HEK293 (cell line): ENCODE results near the gene ZNF562.

Experiments
- CTCF ChIP-seq: fragments of 450-650 bp; formaldehyde crosslinking; IDR thresholded peaks from 2 replicates; pipeline ENCODE4 v1.5.1; 2016; ENCODE audit warnings: missing biosample characterization, missing genetic modification characterization
- TRIM28 ChIP-seq: IDR thresholded peaks from 2 replicates; pipeline ENCODE4 v1.6.1; 2011; ENCODE audit warnings: low read length, control low read depth, borderline replicate concordance

GRCh38 chr19:9610484-9611113, 64.3 kb downstream of the ZNF562 start:
- TF ChIP-seq CTCF (no peak), TRIM28 (no peak)
